ENCODE results near the gene ATAD3A.
"Not testable (repeated sequence)": the region's sequence is repeated elsewhere in the genome, so short reads cannot be mapped to it uniquely, and the experiment has no call there.

DNA sequence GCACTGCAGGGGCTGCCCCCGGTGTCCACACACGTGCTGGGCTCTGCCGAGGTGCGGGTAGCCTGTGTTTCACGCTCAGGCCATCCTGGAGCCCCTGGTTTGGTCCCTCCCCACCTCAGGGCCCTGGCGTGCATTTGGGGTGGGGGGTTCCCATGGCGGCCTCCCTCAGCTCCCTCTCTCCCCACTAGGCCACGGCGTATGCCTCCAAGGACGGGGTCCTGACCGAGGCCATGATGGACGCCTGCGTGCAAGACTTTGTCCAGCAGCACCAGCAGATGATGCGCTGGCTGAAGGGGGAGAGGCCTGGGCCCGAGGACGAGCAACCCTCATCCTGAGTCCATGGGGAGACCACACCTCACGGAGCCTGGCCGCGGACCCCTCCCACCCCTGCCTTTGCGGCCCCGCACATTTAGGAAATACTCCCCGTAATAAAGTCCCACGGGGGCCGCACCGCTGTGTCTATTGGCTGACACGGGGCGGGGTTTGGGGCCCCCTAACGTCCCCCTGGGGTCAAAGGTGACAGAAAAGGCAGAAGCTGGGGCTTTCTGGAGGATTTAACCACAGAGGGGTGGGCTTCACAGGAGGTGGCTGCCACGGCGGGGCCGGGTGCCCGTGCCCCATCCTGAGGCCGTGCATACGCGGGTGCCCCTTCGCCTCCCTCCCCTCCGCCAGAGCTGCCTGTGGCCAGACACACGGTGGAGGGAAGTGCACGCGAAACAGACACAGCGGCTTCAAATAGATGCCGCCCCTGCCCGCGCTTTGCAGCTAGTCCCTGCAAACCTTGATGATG, 43.6 kb upstream of the ATAD3A start:
- not testable (repeated sequence) for TF ChIP-seq ZNF274 (IDR thresholded peaks at IDR 0.05; ENCODE audit: low read depth, low read length); YY1 (IDR thresholded peaks at IDR 0.05; ENCODE audit: insufficient read depth, insufficient read length); SUZ12 (IDR thresholded peaks at IDR 0.05; ENCODE audit: extremely low read depth, insufficient read depth, insufficient read length)

All from NT2/D1 (cell line).